ENCODE results near the gene TDRD1.
"Not testable (repeated sequence)": the region's sequence is repeated elsewhere in the genome, so short reads cannot be mapped to it uniquely, and the experiment has no call there.

The TDRD1 gene

GRCh38 chr10:114179148-114179547, at the start of gene TDRD1:
Gene TDRD1 (plus strand): TSS chr10:114179353. CDS start chr10:114187832, 8,479 bp downstream.
- no peak for DNase-seq (ENCODE audit: low read depth)

- DNase-seq (ENCODE audit: low read depth), result no peak
Measured at GRCh38 chr10:114131094-114131493, 48.1 kb upstream of the TDRD1 start.

- DNase-seq (ENCODE audit: low read depth), result no peak
Measured at GRCh38 chr10:114135476-114135875, 43.7 kb upstream of the TDRD1 start.

- no peak for DNase-seq (ENCODE audit: low read depth)
Measured at GRCh38 chr10:114138581-114138980, 40.6 kb upstream of the TDRD1 start.

GRCh38 chr10:114140036-114140435, 39.1 kb upstream of the TDRD1 start:
- DNase-seq (ENCODE audit: low read depth), result no peak

- not testable (repeated sequence) for DNase-seq (ENCODE audit: low read depth)
Measured at GRCh38 chr10:114140827-114141226, 38.3 kb upstream of the TDRD1 start.

- DNase-seq (ENCODE audit: low read depth), result no peak
Measured at GRCh38 chr10:114142018-114142417, 37.1 kb upstream of the TDRD1 start.

GRCh38 chr10:114143160-114143559, 36.0 kb upstream of the TDRD1 start:
- DNase-seq (ENCODE audit: low read depth), result no peak

GRCh38 chr10:114149476-114149875, 29.7 kb upstream of the TDRD1 start:
- DNase-seq (ENCODE audit: low read depth), result not testable (repeated sequence)

- DNase-seq (ENCODE audit: low read depth), result peak; percentile 47
Measured at GRCh38 chr10:114151486-114151885, 27.7 kb upstream of the TDRD1 start.

GRCh38 chr10:114151892-114152291, 27.3 kb upstream of the TDRD1 start:
- no peak for DNase-seq (ENCODE audit: low read depth)

GRCh38 chr10:114157912-114158311, 21.2 kb upstream of the TDRD1 start:
- no peak for DNase-seq (ENCODE audit: low read depth)

- no peak for DNase-seq (ENCODE audit: low read depth)
Measured at GRCh38 chr10:114163062-114163461, 16.1 kb upstream of the TDRD1 start.

GRCh38 chr10:114166043-114166442, 13.1 kb upstream of the TDRD1 start:
- DNase-seq (ENCODE audit: low read depth), result no peak

- DNase-seq (ENCODE audit: low read depth), result no peak
Measured at GRCh38 chr10:114166494-114166893, 12.7 kb upstream of the TDRD1 start.

GRCh38 chr10:114167985-114168384, 11.2 kb upstream of the TDRD1 start:
- DNase-seq (ENCODE audit: low read depth), result no peak

GRCh38 chr10:114168450-114169009, 10.6 kb upstream of the TDRD1 start:
- no peak for DNase-seq (ENCODE audit: low read depth)

GRCh38 chr10:114172216-114172615, 6.9 kb upstream of the TDRD1 start:
- DNase-seq (ENCODE audit: low read depth), result no peak

- no peak for DNase-seq (ENCODE audit: low read depth)
Measured at GRCh38 chr10:114172776-114173602, 6.2 kb upstream of the TDRD1 start.

GRCh38 chr10:114173603-114173920, 5.6 kb upstream of the TDRD1 start:
- no peak for DNase-seq (ENCODE audit: low read depth)

GRCh38 chr10:114173921-114174694, 5.0 kb upstream of the TDRD1 start, which contains the start of gene CCDC186:
Gene CCDC186 (minus strand): TSS chr10:114174203. CDS start chr10:114163268, 10,935 bp downstream.
- DNase-seq (ENCODE audit: low read depth), result peak; percentile 70

- DNase-seq (ENCODE audit: low read depth), result no peak
Measured at GRCh38 chr10:114174695-114175188, 4.4 kb upstream of the TDRD1 start.

- no peak for DNase-seq (ENCODE audit: low read depth)
Measured at GRCh38 chr10:114175667-114176066, 3.5 kb upstream of the TDRD1 start.
